ENCODE data around the gene RERE. TPM values are rescaled to one million over a fixed set of nuclear protein-coding genes. Genes with fewer than 3 reads are reported as not detected.

Gene RERE
- total RNA-seq, 1 donor from 2014 or later = 76.8 TPM

- TF ChIP-seq CTCF (IDR thresholded peaks at IDR 0.05) = no peak
- H3K9me3 Mint-ChIP-seq (ENCODE audit: unreplicated experiment) = no peaks in the 10 kb centered on the region
- no peaks in the 10 kb centered on the region for H3K27me3 Mint-ChIP-seq (ENCODE audit: unreplicated experiment)
- no peak overlapping the region for H3K27ac Mint-ChIP-seq (ENCODE audit: unreplicated experiment)
- DNase-seq (ENCODE audit: extremely low spot score, unreplicated experiment) = no peak
- H3K4me1 Mint-ChIP-seq (ENCODE audit: unreplicated experiment) = peaks cover 21% of the 10 kb centered on the region
- no peak overlapping the region for H3K4me3 Mint-ChIP-seq (ENCODE audit: unreplicated experiment)
- no peaks in the 10 kb centered on the region for H3K36me3 Mint-ChIP-seq (ENCODE audit: unreplicated experiment)
Measured at GRCh38 chr1:8847990-8848389, 30.6 kb upstream of the RERE start.

DNA sequence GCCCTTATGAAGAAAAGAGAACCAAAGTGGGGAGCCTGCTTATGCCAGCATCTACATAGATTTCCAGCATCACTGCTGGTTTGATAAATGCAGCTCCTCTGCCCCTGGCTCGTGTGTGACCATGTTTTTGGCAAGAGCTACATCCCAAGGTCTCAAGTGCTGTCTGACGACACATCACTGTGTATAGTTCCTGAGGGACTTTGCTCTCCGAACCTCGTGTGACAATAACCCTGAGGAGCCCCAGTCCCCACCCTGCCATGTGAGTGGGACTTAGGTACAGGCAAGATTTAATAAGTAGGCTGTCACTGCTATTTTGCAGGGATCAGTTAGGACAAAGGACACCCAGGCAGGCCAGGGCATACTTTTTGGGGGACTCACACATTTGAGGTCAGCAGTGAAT is 28.8 kb upstream of the RERE start:
- peaks cover 21% of the 10 kb centered on the region for H3K4me1 Mint-ChIP-seq (ENCODE audit: unreplicated experiment)
- no peaks in the 10 kb centered on the region for H3K36me3 Mint-ChIP-seq (ENCODE audit: unreplicated experiment)
- H3K9me3 Mint-ChIP-seq (ENCODE audit: unreplicated experiment) = no peaks in the 10 kb centered on the region
- no peak for TF ChIP-seq CTCF (IDR thresholded peaks at IDR 0.05)
- no peak overlapping the region for H3K27ac Mint-ChIP-seq (ENCODE audit: unreplicated experiment)
- no peak overlapping the region for H3K4me3 Mint-ChIP-seq (ENCODE audit: unreplicated experiment)
- H3K27me3 Mint-ChIP-seq (ENCODE audit: unreplicated experiment) = no peaks in the 10 kb centered on the region
- DNase-seq (ENCODE audit: extremely low spot score, unreplicated experiment) = no peak

DNA sequence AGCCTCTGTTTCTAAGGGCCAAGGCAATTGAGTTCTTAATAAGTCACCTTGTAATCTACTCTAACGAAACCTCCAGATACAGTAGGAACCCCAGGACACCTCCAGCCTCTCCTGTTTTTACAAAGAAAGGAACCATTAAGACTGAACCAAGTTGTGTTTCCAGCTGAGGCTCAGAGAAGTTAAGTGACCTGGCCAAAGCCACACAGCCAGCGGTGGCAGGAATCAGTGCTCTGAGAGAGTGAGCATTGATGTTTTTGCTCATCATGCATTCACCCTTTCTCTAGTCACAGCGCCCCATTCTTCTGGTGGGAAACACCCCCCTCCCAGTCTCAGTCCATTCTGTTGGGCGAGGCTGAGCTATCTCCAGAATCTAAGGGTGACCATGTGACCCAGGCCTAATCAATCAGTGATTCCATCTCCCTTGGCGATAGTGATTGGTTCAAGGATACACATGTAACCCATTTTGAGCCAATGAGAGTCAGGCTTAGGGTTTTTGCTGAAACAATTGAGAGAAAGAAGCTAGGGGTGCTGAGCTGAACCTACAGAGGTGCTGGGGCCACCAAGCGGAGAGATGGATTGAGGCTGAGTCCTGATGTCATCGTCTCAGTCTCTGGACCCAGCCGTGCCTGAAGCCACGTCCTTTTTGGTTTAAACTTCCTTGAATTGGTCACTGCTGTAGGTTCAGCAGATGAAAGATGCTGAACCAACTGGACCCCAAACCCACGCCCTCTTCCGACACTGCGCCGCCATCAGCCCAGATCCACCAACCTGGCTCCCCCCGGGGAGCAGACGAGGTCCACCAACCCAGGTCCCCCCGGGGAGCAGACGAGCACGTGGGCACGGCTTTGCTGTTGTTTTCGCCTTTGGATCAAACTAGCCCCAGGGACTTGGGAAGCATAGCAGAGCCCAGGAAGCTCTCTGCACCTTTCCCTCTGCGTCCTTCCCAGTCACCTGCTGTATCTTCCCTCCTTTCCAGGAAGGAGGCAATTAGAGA is 28.0 kb upstream of the RERE start:
- H3K4me1 Mint-ChIP-seq (ENCODE audit: unreplicated experiment) = peaks cover 21% of the 10 kb centered on the region
- no peaks in the 10 kb centered on the region for H3K9me3 Mint-ChIP-seq (ENCODE audit: unreplicated experiment)
- no peak for TF ChIP-seq CTCF (IDR thresholded peaks at IDR 0.05)
- no peaks in the 10 kb centered on the region for H3K27me3 Mint-ChIP-seq (ENCODE audit: unreplicated experiment)
- H3K4me3 Mint-ChIP-seq (ENCODE audit: unreplicated experiment) = no peak overlapping the region
- no peak for DNase-seq (ENCODE audit: extremely low spot score, unreplicated experiment)
- H3K36me3 Mint-ChIP-seq (ENCODE audit: unreplicated experiment) = no peaks in the 10 kb centered on the region
- no peak overlapping the region for H3K27ac Mint-ChIP-seq (ENCODE audit: unreplicated experiment)

- no peak for TF ChIP-seq CTCF (IDR thresholded peaks at IDR 0.05)
- Mint-ChIP-seq H3K27me3 (ENCODE audit: unreplicated experiment) (no peaks in the 10 kb centered on the region), H3K27ac (ENCODE audit: unreplicated experiment) (no peak overlapping the region), H3K4me3 (ENCODE audit: unreplicated experiment) (no peak overlapping the region), H3K4me1 (ENCODE audit: unreplicated experiment) (peaks cover 19% of the 10 kb centered on the region), H3K9me3 (ENCODE audit: unreplicated experiment) (no peaks in the 10 kb centered on the region), H3K36me3 (ENCODE audit: unreplicated experiment) (no peaks in the 10 kb centered on the region)
- DNase-seq (ENCODE audit: extremely low spot score, unreplicated experiment) = no peak
Measured at GRCh38 chr1:8844501-8845006, 27.1 kb upstream of the RERE start.

DNA sequence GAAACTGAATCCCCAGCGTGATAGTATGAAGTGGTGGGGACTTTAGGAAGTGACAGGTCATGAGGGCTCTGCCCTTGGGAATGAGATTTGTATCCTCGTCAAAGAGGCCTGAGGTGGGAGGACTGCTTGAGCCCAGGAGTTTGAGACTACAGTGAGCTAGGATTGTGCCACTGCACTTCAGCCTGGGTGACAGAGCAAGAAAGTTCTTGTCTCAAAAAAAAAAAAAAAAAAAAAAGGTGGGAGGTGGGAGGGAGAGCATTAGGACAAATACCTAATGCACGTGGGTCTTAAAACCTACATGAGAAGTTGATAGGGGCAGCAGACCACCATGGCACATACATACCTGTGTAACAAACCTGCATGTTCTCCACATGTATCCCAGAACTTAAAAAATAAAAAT is 24.0 kb upstream of the RERE start:
- no peak overlapping the region for H3K4me3 Mint-ChIP-seq (ENCODE audit: unreplicated experiment)
- DNase-seq (ENCODE audit: extremely low spot score, unreplicated experiment) = no peak
- no peak for TF ChIP-seq CTCF (IDR thresholded peaks at IDR 0.05)
- H3K36me3 Mint-ChIP-seq (ENCODE audit: unreplicated experiment) = no peaks in the 10 kb centered on the region
- no peaks in the 10 kb centered on the region for H3K9me3 Mint-ChIP-seq (ENCODE audit: unreplicated experiment)
- no peak overlapping the region for H3K27ac Mint-ChIP-seq (ENCODE audit: unreplicated experiment)
- peaks cover 11% of the 10 kb centered on the region for H3K4me1 Mint-ChIP-seq (ENCODE audit: unreplicated experiment)
- H3K27me3 Mint-ChIP-seq (ENCODE audit: unreplicated experiment) = peaks cover under 1% of the 10 kb centered on the region
